Activated B cell treated with CpG ODN at 0.5 μM for 24 hours (primary cell): Measurements from ENCODE around the gene EML6. TPM values are rescaled to one million over a fixed set of nuclear protein-coding genes. Genes with fewer than 3 reads are reported as not detected.

Experiments
- ATAC-seq: fragments of 200-7000 bp; cut with Tn5 transposase; one replicate; pipeline ENCODE4 v1.10.0; 2021; ENCODE audit warnings: low read depth, mild to moderate bottlenecking, moderate library complexity
- CTCF ChIA-PET: fragments of 350-600 bp; sonication (Branson Sonifier 250); formaldehyde crosslinking; loops from one replicate; lab custom pipeline; 2021; ENCODE audit warnings: antibody characterized with exemption; lab: Charles Lee
- POLR2A ChIA-PET: fragments of 350-600 bp; sonication (Branson Sonifier 250); formaldehyde crosslinking; loops from one replicate; lab custom pipeline; 2021; ENCODE audit warnings: antibody characterized with exemption; lab: Charles Lee
- DNase-seq: peaks from one replicate; pipeline ENCODE4 v3.0.0; 2022
- H3K27ac Mint-ChIP-seq: one replicate; pipeline ENCODE4 v1.8.0; 2020; ENCODE audit warnings: mixed read lengths
- H3K27me3 Mint-ChIP-seq: one replicate; pipeline ENCODE4 v1.8.0; 2021; ENCODE audit warnings: mixed read lengths
- H3K36me3 Mint-ChIP-seq: one replicate; pipeline ENCODE4 v1.8.0; 2021; ENCODE audit warnings: low read depth, mixed read lengths
- H3K4me1 Mint-ChIP-seq: one replicate; pipeline ENCODE4 v1.8.0; 2021; ENCODE audit warnings: mixed read lengths
- H3K4me3 Mint-ChIP-seq: one replicate; pipeline ENCODE4 v1.8.0; 2020; ENCODE audit warnings: mild to moderate bottlenecking, mixed read lengths
- H3K9me3 Mint-ChIP-seq: one replicate; pipeline ENCODE4 v1.8.0; 2020; ENCODE audit warnings: mixed read lengths
- CTCF ChIP-seq: fragments of 200-600 bp; IDR thresholded peaks from one replicate; pipeline ENCODE4 v1.8.0; 2022; ENCODE audit warnings: antibody characterized with exemption, mild to moderate bottlenecking
- intact Hi-C: fragments of 100-400 bp; cut with micrococcal nuclease; formaldehyde crosslinking; loops from one replicate; pipeline ENCODE4 v1.15.1; 2024
- total RNA-seq: library from RNA; stranded (reverse); gene quantifications from 2 replicates; pipeline ENCODE4 v1.2.3, GENCODE V29; 2022

Gene EML6
- total RNA-seq, 1 donor from 2014 or later, result 31.5 TPM

- POLR2A ChIA-PET, result interaction anchor here (0.8 to 1.9 kb wide), 12 partner anchors 13 to 956 kb away, joined by 3 to 11 read pairs (median 5); partner anchors contain the start of genes ACYP2 and RTN4
- DNase-seq, result no peak
- ATAC-seq, result no peak
- intact Hi-C loops, result loop anchor here (1.0 to 5.0 kb wide), 15 partner anchors 13 to 955 kb away; partner anchors contain the start of genes ACYP2, CCDC88A, CHAC2 and CLHC1
- H3K27ac Mint-ChIP-seq, result no peak overlapping the region
- peaks cover 15% of the 10 kb centered on the region for H3K27me3 Mint-ChIP-seq
- no peak for TF ChIP-seq CTCF
- CTCF ChIA-PET, result interaction anchor here (0.7 to 1.2 kb wide), 7 partner anchors 16 to 453 kb away, joined by 3 to 5 read pairs (median 3); no protein-coding TSS in a partner anchor
- H3K9me3 Mint-ChIP-seq, result no peaks in the 10 kb centered on the region
- peaks cover 26% of the 10 kb centered on the region for H3K4me1 Mint-ChIP-seq
- H3K36me3 Mint-ChIP-seq, result peaks cover 6% of the 10 kb centered on the region
- H3K4me3 Mint-ChIP-seq, result peak overlapping the region; percentile 95
Observed at GRCh38 chr2:54722641-54723040, 821 bp upstream of the EML6 start.

- H3K27ac Mint-ChIP-seq, result peak overlapping the region; percentile 74
- ATAC-seq (no peak), DNase-seq (no peak)
- ChIA-PET CTCF (interaction anchor here (1.0 kb wide), 1 partner anchor 58 kb away, joined by 3 read pairs; no protein-coding TSS in a partner anchor), POLR2A (interaction anchor here (0.6 to 1.9 kb wide), 10 partner anchors 15 to 957 kb away, joined by 3 to 11 read pairs (median 5); partner anchors contain the start of gene RTN4)
- intact Hi-C loops, result loop anchor here (1.0 to 5.0 kb wide), 15 partner anchors 15 to 957 kb away; partner anchors contain the start of genes ACYP2, CCDC88A, CHAC2 and CLHC1
- H3K9me3 Mint-ChIP-seq, result no peaks in the 10 kb centered on the region
- peak overlapping the region; percentile 95 for H3K4me3 Mint-ChIP-seq
- H3K4me1 Mint-ChIP-seq, result peaks cover 26% of the 10 kb centered on the region
- H3K36me3 Mint-ChIP-seq, result peaks cover 6% of the 10 kb centered on the region
- TF ChIP-seq CTCF, result no peak
- H3K27me3 Mint-ChIP-seq, result peaks cover 4% of the 10 kb centered on the region
Observed at GRCh38 chr2:54723996-54724559, 616 bp downstream of the EML6 start.

GRCh38 chr2:54724560-54725342 is 1.3 kb downstream of the EML6 start:
- H3K4me1 Mint-ChIP-seq, result peaks cover 26% of the 10 kb centered on the region
- peaks cover 6% of the 10 kb centered on the region for H3K36me3 Mint-ChIP-seq
- ChIA-PET POLR2A (interaction anchor here (0.6 to 1.7 kb wide), 3 partner anchors 15 to 114 kb away, joined by 3 to 6 read pairs (median 3); no protein-coding TSS in a partner anchor), CTCF (interaction anchor here (1.0 kb wide), 1 partner anchor 58 kb away, joined by 3 read pairs; no protein-coding TSS in a partner anchor)
- H3K9me3 Mint-ChIP-seq, result no peaks in the 10 kb centered on the region
- TF ChIP-seq CTCF, result no peak
- peak overlapping the region; percentile 74 for H3K27ac Mint-ChIP-seq
- peak overlapping the region; percentile 95 for H3K4me3 Mint-ChIP-seq
- DNase-seq (peak; percentile 51), ATAC-seq (no peak)
- peaks cover 4% of the 10 kb centered on the region for H3K27me3 Mint-ChIP-seq
- intact Hi-C loops, result loop anchor here (5.0 kb wide), 3 partner anchors 453 to 607 kb away; partner anchors contain the start of genes ACYP2, CLHC1 and RPS27A

- peak overlapping the region; percentile 50 for H3K27ac Mint-ChIP-seq
- intact Hi-C loops, result no loop called here
- TF ChIP-seq CTCF, result no peak
- H3K4me3 Mint-ChIP-seq, result peak overlapping the region; percentile 86
- no peaks in the 10 kb centered on the region for H3K9me3 Mint-ChIP-seq
- peaks cover 4% of the 10 kb centered on the region for H3K27me3 Mint-ChIP-seq
- H3K36me3 Mint-ChIP-seq, result peaks cover 6% of the 10 kb centered on the region
- POLR2A ChIA-PET, result interaction anchor here (0.8 kb wide), 1 partner anchor 11 kb away, joined by 3 read pairs; no protein-coding TSS in a partner anchor
- ATAC-seq (no peak), DNase-seq (no peak)
- CTCF ChIA-PET, result no interaction called here
- peaks cover 26% of the 10 kb centered on the region for H3K4me1 Mint-ChIP-seq
Observed at GRCh38 chr2:54725343-54726099, 2.1 kb downstream of the EML6 start.
